ENCODE results near the gene GULP1.

Gene GULP1

GRCh38 chr2:188631037-188631809 is 339.5 kb downstream of the GULP1 start:
- Mint-ChIP-seq H3K4me3 (no peak overlapping the region), H3K27ac (no peak overlapping the region), H3K4me1 (peaks cover 14% of the 10 kb centered on the region), H3K9me3 (no peaks in the 10 kb centered on the region), H3K36me3 (ENCODE audit: low read depth) (no peaks in the 10 kb centered on the region), H3K27me3 (ENCODE audit: low read depth, poor library complexity) (peaks cover 3% of the 10 kb centered on the region)
- TF ChIP-seq CTCF (IDR thresholded peaks at IDR 0.05): no peak
- no peak for DNase-seq

- no peak for DNase-seq
- TF ChIP-seq CTCF (IDR thresholded peaks at IDR 0.05): no peak
- no peaks in the 10 kb centered on the region for H3K36me3 Mint-ChIP-seq (ENCODE audit: low read depth)
- peaks cover 3% of the 10 kb centered on the region for H3K27me3 Mint-ChIP-seq (ENCODE audit: low read depth, poor library complexity)
- H3K9me3 Mint-ChIP-seq: no peaks in the 10 kb centered on the region
- peaks cover 10% of the 10 kb centered on the region for H3K4me1 Mint-ChIP-seq
- no peak overlapping the region for H3K27ac Mint-ChIP-seq
- no peak overlapping the region for H3K4me3 Mint-ChIP-seq
These were observed 343.0 kb downstream of the GULP1 start for GRCh38 chr2:188634656-188635055.
